A673 (cell line): ENCODE measurements around the gene NSUN2. TPM values are rescaled to one million over a fixed set of nuclear protein-coding genes. Genes with fewer than 3 reads are reported as not detected.

ENCODE experiments used
- BruUV-seq: library from RNA; stranded (reverse); fragments of 400-500 nt; replicated peaks from 2 replicates; lab custom pipeline; 2021; lab: Mats Ljungman, UMichigan
- CTCF ChIA-PET: fragments of 300-600 bp; sonication (Branson Sonifier 250); formaldehyde crosslinking; loops from one replicate; lab custom pipeline; 2022; ENCODE audit warnings: antibody characterized with exemption; lab: Charles Lee
- POLR2A ChIA-PET: fragments of 300-600 bp; sonication (Branson Sonifier 250); formaldehyde crosslinking; loops from one replicate; lab custom pipeline; 2022; ENCODE audit warnings: antibody characterized with exemption; ENCODE audit not compliant: low non-redundant PET; lab: Charles Lee
- DNase-seq: peaks from one replicate; pipeline ENCODE4 v3.0.0-alpha.2; 2015; ENCODE audit warnings: low spot score
- H3K27ac ChIP-seq: fragments of 200-600 bp; sonication (generic); 2 replicates; pipeline ENCODE4 v1.5.1; 2016; ENCODE audit warnings: mixed run types, low read depth, mild to moderate bottlenecking, mixed read lengths, antibody characterized with exemption, low read length; ENCODE audit not compliant: poor library complexity, severe bottlenecking
- H3K27me3 ChIP-seq: fragments of 200-600 bp; sonication (generic); replicated peaks from 2 replicates; pipeline ENCODE4 v1.6.1; 2017; ENCODE audit warnings: mixed run types, low read depth, mild to moderate bottlenecking, mixed read lengths, antibody characterized with exemption, low read length; ENCODE audit not compliant: insufficient read depth, poor library complexity
- H3K36me3 ChIP-seq: fragments of 200-600 bp; sonication (generic); 2 replicates; pipeline ENCODE4 v1.6.1; 2016; ENCODE audit warnings: mixed run types, mild to moderate bottlenecking, mixed read lengths, antibody characterized with exemption, low read length; ENCODE audit not compliant: insufficient read depth, poor library complexity, severe bottlenecking
- H3K4me1 ChIP-seq: fragments of 200-600 bp; sonication (generic); 2 replicates; pipeline ENCODE4 v1.6.1; 2017; ENCODE audit warnings: mixed run types, mild to moderate bottlenecking, mixed read lengths, antibody characterized with exemption, low read length; ENCODE audit not compliant: insufficient read depth, poor library complexity, severe bottlenecking
- H3K4me3 ChIP-seq: fragments of 200-600 bp; sonication (generic); 2 replicates; pipeline ENCODE4 v1.5.1; 2016; ENCODE audit warnings: low read depth, mixed run types, mild to moderate bottlenecking, mixed read lengths, low read length; ENCODE audit not compliant: poor library complexity, severe bottlenecking
- H3K9me3 ChIP-seq: fragments of 200-600 bp; sonication (generic); 2 replicates; pipeline ENCODE4 v1.6.1; 2016; ENCODE audit warnings: mixed run types, low read depth, mild to moderate bottlenecking, mixed read lengths, antibody characterized with exemption, low read length; ENCODE audit not compliant: poor library complexity, severe bottlenecking
- EZH2 ChIP-seq: fragments of 200-600 bp; sonication (generic); IDR thresholded peaks from 2 replicates; pipeline ENCODE4 v1.6.1; 2017; ENCODE audit warnings: borderline replicate concordance, low read depth, mild to moderate bottlenecking, mixed read lengths, antibody characterized with exemption, low read length; ENCODE audit not compliant: poor library complexity, severe bottlenecking
- intact Hi-C: fragments of 100-400 bp; cut with micrococcal nuclease; formaldehyde crosslinking; loops from one replicate; pipeline ENCODE4 v1.10.0; 2022; ENCODE audit not compliant: unreplicated experiment
- total RNA-seq: library from RNA; stranded (reverse); gene quantifications from 2 replicates; pipeline ENCODE4 v1.2.3, GENCODE V29; 2021
- TF ChIP-seq, protein P1 (sequence below): fragments of 300-800, 200-600 bp; sonication (generic); conservative IDR thresholded peaks from 2 replicates; pipeline ENCODE4 v1.5.1; 2017; ENCODE audit warnings: low read depth, mild to moderate bottlenecking, antibody characterized with exemption, low read length, moderate library complexity, mixed read lengths

NSUN2 gene
- total RNA-seq, 1 experiment from 2014 or later = 111 TPM

GRCh38 chr5:6579535-6579934 lies 53.3 kb downstream of the NSUN2 start:
- no peak overlapping the region for H3K4me3 ChIP-seq
- H3K27me3 ChIP-seq = peaks cover 75% of the 10 kb centered on the region
- DNase-seq = no peak
- CTCF ChIA-PET = no interaction called here
- TF ChIP-seq, protein P1, sequence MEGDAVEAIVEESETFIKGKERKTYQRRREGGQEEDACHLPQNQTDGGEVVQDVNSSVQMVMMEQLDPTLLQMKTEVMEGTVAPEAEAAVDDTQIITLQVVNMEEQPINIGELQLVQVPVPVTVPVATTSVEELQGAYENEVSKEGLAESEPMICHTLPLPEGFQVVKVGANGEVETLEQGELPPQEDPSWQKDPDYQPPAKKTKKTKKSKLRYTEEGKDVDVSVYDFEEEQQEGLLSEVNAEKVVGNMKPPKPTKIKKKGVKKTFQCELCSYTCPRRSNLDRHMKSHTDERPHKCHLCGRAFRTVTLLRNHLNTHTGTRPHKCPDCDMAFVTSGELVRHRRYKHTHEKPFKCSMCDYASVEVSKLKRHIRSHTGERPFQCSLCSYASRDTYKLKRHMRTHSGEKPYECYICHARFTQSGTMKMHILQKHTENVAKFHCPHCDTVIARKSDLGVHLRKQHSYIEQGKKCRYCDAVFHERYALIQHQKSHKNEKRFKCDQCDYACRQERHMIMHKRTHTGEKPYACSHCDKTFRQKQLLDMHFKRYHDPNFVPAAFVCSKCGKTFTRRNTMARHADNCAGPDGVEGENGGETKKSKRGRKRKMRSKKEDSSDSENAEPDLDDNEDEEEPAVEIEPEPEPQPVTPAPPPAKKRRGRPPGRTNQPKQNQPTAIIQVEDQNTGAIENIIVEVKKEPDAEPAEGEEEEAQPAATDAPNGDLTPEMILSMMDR = no peak
- TF ChIP-seq EZH2 = no peak
- no peak overlapping the region for H3K27ac ChIP-seq
- intact Hi-C loops = loop anchor here (5.0 to 10.0 kb wide), 2 partner anchors 205 to 692 kb away; partner anchors contain the start of gene MED10
- H3K36me3 ChIP-seq = no peaks in the 10 kb centered on the region
- BruUV-seq = no TSS peak
- POLR2A ChIA-PET = no interaction called here
- no peaks in the 10 kb centered on the region for H3K4me1 ChIP-seq
- H3K9me3 ChIP-seq = no peaks in the 10 kb centered on the region

DNA sequence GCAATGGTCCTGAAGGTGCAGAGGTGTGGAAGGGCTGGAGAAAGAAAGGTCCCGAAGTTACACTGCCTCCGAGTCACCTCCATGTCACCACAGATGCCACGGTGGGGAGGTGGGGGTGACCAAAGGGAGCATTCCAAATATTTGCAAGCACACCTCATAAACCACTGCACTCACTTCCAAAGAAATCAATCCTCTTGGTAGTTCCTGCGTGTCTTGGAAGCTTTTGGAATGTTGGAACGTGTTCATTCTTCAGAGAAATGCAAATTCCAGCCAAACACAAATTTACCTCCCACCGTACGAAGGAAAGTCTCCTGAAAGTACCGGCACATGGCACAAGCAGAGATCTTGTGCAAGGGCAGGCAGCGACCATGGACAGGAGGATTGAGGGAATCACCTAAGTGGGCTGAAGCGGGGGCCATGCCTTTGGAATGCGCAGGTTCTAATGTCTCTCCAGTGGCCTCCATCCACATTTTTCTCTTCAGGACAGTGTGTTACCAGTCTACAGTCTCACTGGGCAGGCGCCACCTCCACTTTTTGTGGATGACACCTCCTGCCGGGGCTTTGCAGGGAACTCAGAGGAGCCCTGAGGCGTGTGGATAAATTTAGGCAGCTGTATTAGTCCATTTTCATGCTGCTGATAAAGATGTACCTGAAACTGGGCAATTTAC lies 54.0 kb downstream of the NSUN2 start:
- intact Hi-C loops = loop anchor here (5.0 to 10.0 kb wide), 2 partner anchors 204 to 692 kb away; partner anchors contain the start of gene MED10
- Histone ChIP-seq H3K4me1 (no peaks in the 10 kb centered on the region), H3K27ac (no peak overlapping the region), H3K36me3 (no peaks in the 10 kb centered on the region), H3K4me3 (no peak overlapping the region), H3K27me3 (peaks cover 75% of the 10 kb centered on the region), H3K9me3 (no peaks in the 10 kb centered on the region)
- no peak for DNase-seq
- ChIA-PET CTCF (no interaction called here), POLR2A (no interaction called here)
- TF ChIP-seq, protein P1 = no peak
- TF ChIP-seq EZH2 = no peak
- BruUV-seq = no TSS peak

- peak; percentile 77 for DNase-seq
- no peaks in the 10 kb centered on the region for H3K4me1 ChIP-seq
- H3K4me3 ChIP-seq = no peak overlapping the region
- intact Hi-C loops = loop anchor here (1.0 to 10.0 kb wide), 4 partner anchors 202 to 1080 kb away; partner anchors contain the start of gene MED10
- H3K27ac ChIP-seq = no peak overlapping the region
- CTCF ChIA-PET = no interaction called here
- H3K9me3 ChIP-seq = no peaks in the 10 kb centered on the region
- H3K27me3 ChIP-seq = peaks cover 67% of the 10 kb centered on the region
- BruUV-seq = no TSS peak
- POLR2A ChIA-PET = no interaction called here
- no peaks in the 10 kb centered on the region for H3K36me3 ChIP-seq
- no peak for TF ChIP-seq EZH2
- TF ChIP-seq, protein P1 = peak; percentile 72
These were observed 55.9 kb downstream of the NSUN2 start for GRCh38 chr5:6576861-6577501.
